LNCAP (cell line): Measurements from ENCODE around the gene TNNT3.

Experiments used
- TF ChIP-seq, protein P1 (sequence below): fragments of 450-650 bp; IDR thresholded peaks from 2 replicates; pipeline ENCODE4 v1.5.1; 2017; ENCODE audit warnings: mild to moderate bottlenecking

The TNNT3 gene

DNA sequence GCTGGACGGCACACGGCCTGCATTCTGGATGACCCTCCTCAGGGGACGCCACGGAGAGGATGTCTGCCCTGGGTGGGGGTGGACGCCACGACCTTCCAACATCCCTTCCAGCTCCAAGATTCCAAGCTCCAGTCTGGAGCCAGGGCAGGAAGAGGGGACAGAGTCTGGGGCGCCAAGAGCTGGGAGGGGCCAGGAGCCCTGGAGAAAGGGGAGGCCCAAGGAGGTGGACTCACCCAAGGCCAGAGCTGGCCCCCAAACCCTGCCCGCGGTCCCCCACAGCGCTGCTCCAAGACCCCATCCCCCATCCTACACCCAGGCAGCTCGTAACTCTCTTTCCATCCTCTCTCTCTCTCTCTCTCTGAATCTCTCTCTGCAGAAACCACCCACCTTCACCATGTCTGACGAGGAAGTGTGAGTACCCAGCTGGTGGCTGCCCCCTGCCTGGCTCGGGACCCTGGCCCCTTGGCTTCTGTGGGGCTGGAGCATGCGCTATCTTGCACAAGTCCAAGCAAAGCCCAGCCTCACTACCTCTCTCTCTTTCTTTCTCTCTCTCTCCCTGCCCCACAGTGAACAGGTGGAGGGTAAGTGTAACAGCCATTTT is 3.1 kb downstream of the TNNT3 start:
- TF ChIP-seq, protein P1, sequence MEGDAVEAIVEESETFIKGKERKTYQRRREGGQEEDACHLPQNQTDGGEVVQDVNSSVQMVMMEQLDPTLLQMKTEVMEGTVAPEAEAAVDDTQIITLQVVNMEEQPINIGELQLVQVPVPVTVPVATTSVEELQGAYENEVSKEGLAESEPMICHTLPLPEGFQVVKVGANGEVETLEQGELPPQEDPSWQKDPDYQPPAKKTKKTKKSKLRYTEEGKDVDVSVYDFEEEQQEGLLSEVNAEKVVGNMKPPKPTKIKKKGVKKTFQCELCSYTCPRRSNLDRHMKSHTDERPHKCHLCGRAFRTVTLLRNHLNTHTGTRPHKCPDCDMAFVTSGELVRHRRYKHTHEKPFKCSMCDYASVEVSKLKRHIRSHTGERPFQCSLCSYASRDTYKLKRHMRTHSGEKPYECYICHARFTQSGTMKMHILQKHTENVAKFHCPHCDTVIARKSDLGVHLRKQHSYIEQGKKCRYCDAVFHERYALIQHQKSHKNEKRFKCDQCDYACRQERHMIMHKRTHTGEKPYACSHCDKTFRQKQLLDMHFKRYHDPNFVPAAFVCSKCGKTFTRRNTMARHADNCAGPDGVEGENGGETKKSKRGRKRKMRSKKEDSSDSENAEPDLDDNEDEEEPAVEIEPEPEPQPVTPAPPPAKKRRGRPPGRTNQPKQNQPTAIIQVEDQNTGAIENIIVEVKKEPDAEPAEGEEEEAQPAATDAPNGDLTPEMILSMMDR: no peak

DNA sequence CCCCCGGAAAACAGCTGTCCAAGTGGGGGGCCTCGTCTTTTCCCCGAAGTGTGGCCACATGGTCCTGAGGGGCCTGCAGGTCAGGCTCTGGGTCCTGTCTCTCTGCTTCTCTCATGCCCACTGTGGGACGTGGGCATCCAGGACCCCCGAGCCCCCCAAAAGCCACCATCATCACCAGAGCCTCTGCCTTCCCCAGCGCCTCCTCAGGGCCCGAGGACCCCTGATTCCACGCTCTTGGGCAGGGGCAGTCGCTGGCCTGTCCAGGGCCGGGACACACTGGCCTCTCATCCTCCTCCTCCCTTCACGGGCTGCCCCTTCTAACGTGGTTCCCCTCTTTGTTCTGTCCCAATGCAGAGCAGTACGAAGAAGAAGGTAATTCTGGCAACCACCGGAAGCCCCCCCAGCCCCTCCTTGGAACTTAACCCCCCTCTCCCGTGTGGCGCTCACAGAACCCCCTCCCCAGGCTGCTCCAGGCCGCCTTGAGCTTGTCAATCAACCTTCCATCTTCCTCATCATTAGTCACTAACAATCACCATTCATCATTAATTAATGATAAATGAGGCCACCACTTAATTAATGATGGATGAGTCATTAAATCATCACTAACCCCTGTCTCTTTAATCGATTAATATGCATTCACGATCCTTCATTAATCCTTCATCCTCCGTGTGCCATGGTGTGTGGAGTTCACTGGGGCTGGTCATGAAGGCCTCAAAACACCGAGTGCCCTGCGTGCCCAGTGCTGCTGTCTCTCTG is 3.9 kb downstream of the TNNT3 start:
- TF ChIP-seq, protein P1: no peak

DNA sequence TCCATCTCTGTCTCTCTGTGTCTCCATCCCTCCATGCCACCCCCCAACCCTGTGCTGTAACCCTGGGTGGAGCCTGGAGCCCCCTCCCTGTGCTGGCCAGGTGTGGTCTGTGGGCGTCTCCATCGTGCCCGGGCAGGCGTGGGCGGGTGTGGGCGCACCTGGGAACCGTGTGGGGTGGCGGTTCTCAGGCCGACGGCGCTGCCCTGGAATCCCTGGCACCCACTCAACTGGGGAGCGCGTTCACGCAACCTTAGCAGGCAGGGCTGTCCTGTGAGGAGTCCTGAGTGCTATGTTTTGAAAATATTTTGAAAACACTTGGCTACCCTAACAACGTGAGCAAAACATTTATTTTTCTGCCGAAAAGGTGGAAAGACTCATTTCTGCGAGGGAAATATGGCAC is 4.7 kb downstream of the TNNT3 start:
- TF ChIP-seq, protein P1: no peak

DNA sequence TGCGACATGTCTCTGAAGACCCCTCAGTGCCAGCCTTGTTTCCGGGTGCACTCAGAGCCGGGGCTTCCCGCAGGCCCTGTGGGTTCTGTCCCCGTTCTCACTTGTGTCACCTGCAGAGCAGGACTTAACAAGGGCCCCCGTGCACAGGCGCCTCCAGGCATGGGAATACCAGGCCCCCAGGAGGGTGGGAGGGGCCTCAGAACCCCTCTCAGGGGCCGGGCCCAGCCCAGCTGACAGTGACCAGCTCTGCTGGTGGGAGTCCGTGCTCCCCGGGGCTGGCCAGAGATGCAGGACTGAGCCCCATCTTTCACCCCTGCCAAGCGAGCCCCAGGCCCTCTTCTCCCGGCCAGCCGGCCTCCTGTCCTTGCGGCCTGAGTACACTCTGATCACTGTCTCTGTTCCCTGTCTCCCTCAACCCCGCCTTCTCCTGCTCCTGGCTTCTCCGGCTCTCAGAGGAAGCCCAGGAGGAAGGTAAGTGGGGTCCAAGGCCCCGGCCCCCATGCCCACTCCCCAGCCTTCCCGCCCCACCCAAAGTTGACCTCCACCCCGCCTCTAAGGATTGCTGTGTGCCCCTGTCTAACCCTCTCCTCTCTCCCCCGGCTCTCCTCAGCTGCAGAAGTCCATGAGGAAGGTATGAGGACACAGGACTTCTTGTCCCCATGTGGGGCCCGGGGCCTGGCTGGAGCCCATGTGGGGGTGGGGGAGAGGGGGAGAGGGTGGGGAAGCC is 5.3 kb downstream of the TNNT3 start:
- TF ChIP-seq, protein P1: no peak

DNA sequence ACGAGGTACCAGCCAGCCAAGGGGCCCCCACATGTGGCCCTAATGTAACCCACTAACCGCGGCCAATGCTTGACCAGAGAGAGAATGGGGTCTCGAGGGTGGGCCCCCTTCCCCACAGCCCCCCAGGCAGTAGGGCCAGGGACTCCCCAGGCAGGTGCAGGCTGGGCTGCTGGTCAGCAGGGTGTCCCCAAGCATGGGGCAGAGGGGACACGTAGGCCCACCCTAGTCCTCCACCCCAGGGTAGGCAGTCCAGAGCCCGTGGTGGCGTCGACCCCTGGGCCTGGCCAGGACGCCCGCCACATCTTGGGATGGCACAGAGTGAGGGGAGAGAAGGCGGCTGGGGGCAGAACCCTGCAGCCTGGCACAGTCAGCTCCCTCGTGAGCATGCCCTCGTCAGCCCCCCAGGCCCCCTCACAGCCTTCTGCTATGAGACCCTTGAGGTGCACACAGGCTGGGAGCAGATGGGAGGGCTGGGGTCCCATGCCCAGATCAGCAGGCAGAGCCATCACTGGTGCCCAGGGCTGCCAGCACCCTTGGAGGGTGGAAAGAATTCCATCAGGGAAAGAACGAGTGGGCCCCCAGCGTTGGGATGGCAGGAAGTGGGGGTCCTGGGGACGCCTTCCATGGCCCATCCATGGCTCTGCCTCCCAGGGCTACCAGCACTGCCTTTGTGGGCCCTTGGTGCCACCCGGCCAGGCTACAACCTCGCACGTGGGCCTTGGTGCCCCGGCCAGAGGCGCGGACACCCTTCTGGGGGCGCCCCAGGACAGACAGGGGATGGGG is 6.1 kb downstream of the TNNT3 start:
- TF ChIP-seq, protein P1: no peak

DNA sequence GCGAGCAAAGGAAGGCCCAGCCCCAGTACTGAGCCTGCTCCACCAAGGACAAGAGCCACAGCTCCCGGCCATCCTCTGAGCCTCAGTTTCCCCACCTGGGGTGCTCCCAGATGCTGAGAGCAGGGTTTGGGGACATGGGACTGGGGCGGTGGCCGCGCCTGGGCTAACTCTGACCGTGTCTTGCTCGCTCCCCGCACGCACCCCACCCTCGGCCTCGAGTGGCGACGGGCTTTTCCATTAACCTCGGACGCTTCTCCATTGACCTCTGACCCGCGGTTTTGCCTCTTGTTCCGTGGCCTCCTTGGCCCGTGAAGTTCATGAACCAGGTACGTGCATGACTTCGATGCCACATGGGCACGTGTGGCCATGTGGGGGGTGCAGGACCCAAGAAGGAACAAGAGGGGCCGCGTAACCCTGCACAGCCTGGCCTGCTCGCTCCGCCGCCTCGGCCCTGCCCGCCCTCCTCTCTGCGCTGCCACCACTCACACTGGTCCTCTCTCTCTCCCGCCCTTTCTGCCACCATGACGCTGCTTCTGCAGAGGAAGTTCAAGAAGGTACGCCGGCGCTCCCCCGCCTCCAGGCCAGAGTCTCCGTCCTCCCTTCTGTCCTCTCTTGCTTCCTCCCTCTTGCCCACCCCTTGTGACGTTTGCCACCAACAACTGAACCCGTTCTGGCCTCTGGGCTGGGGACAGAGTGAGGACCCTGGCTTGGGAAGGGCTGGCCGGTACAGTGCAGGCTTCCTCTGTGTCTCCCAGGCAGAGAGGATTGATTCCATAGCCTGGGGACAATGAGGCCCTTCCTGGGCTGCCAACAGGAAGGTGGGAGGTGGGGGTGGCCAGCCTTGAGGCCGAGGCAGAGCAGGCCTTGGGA is 6.9 kb downstream of the TNNT3 start:
- TF ChIP-seq, protein P1: no peak
